Measurements from ENCODE around the gene ELOB.

ELOB gene

GRCh38 chr16:2821487-2822157, 44.5 kb upstream of the ELOB start:
- Histone ChIP-seq H3K27me3 (replicated peaks in 2 of 5; ENCODE audit: control insufficient read depth in 4 of 5, insufficient read depth in 5 of 5, low read length in 4 of 5) (no peaks in the 10 kb centered on the region), H3K4me1 (ENCODE audit: control extremely low read depth in 1 of 4, control insufficient read depth in 4 of 4, insufficient read depth in 4 of 4, low read length in 3 of 4) (no peaks in the 10 kb centered on the region), H3K4me3 (ENCODE audit: control insufficient read depth in 1 of 7, extremely low read depth in 1 of 7, insufficient read depth in 4 of 7, low read depth in 2 of 7, low read length in 6 of 7) (no peak overlapping the region), H3K36me3 (ENCODE audit: control insufficient read depth in 4 of 4, insufficient read depth in 4 of 4, low read length in 3 of 4) (no peaks in the 10 kb centered on the region), H3K9me3 (ENCODE audit: control extremely low read depth in 1 of 5, control insufficient read depth in 4 of 5, insufficient read depth in 2 of 5, low read depth in 1 of 5, low read length in 4 of 5) (no peaks in the 10 kb centered on the region), H3K27ac (ENCODE audit: insufficient read depth in 1 of 2, low read depth in 1 of 2, low read length in 2 of 2, poor library complexity in 1 of 2, severe bottlenecking in 2 of 2) (no peak overlapping the region)
- DNase-seq: no peak
- CTCF ChIA-PET: interaction anchor here (1.0 to 3.5 kb wide), 3 partner anchors 10 to 99 kb away, joined by 3 to 16 read pairs (median 4); no protein-coding TSS in a partner anchor
- 92% methylated on average over 7 of the region's 9 CpGs for WGBS (ENCODE audit: insufficient coverage)
- POLR2A ChIA-PET: no interaction called here

GRCh38 chr16:2820836-2821486, 43.9 kb upstream of the ELOB start:
- Histone ChIP-seq H3K27ac (ENCODE audit: insufficient read depth in 1 of 2, low read depth in 1 of 2, low read length in 2 of 2, poor library complexity in 1 of 2, severe bottlenecking in 2 of 2) (no peak overlapping the region), H3K4me1 (ENCODE audit: control extremely low read depth in 1 of 4, control insufficient read depth in 4 of 4, insufficient read depth in 4 of 4, low read length in 3 of 4) (no peaks in the 10 kb centered on the region), H3K27me3 (replicated peaks in 2 of 5; ENCODE audit: control insufficient read depth in 4 of 5, insufficient read depth in 5 of 5, low read length in 4 of 5) (no peaks in the 10 kb centered on the region), H3K9me3 (ENCODE audit: control extremely low read depth in 1 of 5, control insufficient read depth in 4 of 5, insufficient read depth in 2 of 5, low read depth in 1 of 5, low read length in 4 of 5) (no peaks in the 10 kb centered on the region), H3K36me3 (ENCODE audit: control insufficient read depth in 4 of 4, insufficient read depth in 4 of 4, low read length in 3 of 4) (no peaks in the 10 kb centered on the region), H3K4me3 (ENCODE audit: control insufficient read depth in 1 of 7, extremely low read depth in 1 of 7, insufficient read depth in 4 of 7, low read depth in 2 of 7, low read length in 6 of 7) (no peak overlapping the region)
- no peak for DNase-seq
- ChIA-PET CTCF (interaction anchor here (1.0 to 3.5 kb wide), 3 partner anchors 18 to 135 kb away, joined by 3 to 16 read pairs (median 3); no protein-coding TSS in a partner anchor), POLR2A (no interaction called here)
- WGBS (ENCODE audit: insufficient coverage): 94% methylated on average over 12 of the region's 14 CpGs

GRCh38 chr16:2819939-2820835, 43.1 kb upstream of the ELOB start:
- no peak for DNase-seq
- Histone ChIP-seq H3K9me3 (ENCODE audit: control extremely low read depth in 1 of 5, control insufficient read depth in 4 of 5, insufficient read depth in 2 of 5, low read depth in 1 of 5, low read length in 4 of 5) (no peaks in the 10 kb centered on the region), H3K27me3 (replicated peaks in 2 of 5; ENCODE audit: control insufficient read depth in 4 of 5, insufficient read depth in 5 of 5, low read length in 4 of 5) (no peaks in the 10 kb centered on the region), H3K27ac (ENCODE audit: insufficient read depth in 1 of 2, low read depth in 1 of 2, low read length in 2 of 2, poor library complexity in 1 of 2, severe bottlenecking in 2 of 2) (no peak overlapping the region), H3K4me3 (ENCODE audit: control insufficient read depth in 1 of 7, extremely low read depth in 1 of 7, insufficient read depth in 4 of 7, low read depth in 2 of 7, low read length in 6 of 7) (no peak overlapping the region), H3K4me1 (ENCODE audit: control extremely low read depth in 1 of 4, control insufficient read depth in 4 of 4, insufficient read depth in 4 of 4, low read length in 3 of 4) (no peaks in the 10 kb centered on the region), H3K36me3 (ENCODE audit: control insufficient read depth in 4 of 4, insufficient read depth in 4 of 4, low read length in 3 of 4) (no peaks in the 10 kb centered on the region)
- CTCF ChIA-PET: interaction anchor here (1.6 kb wide), 1 partner anchor 136 kb away, joined by 3 read pairs; no protein-coding TSS in a partner anchor
- POLR2A ChIA-PET: no interaction called here
- 90% methylated on average over 13 of the region's 17 CpGs for WGBS (ENCODE audit: insufficient coverage)

GRCh38 chr16:2819179-2819938, 42.3 kb upstream of the ELOB start:
- Histone ChIP-seq H3K9me3 (ENCODE audit: control extremely low read depth in 1 of 5, control insufficient read depth in 4 of 5, insufficient read depth in 2 of 5, low read depth in 1 of 5, low read length in 4 of 5) (no peaks in the 10 kb centered on the region), H3K27ac (ENCODE audit: insufficient read depth in 1 of 2, low read depth in 1 of 2, low read length in 2 of 2, poor library complexity in 1 of 2, severe bottlenecking in 2 of 2) (no peak overlapping the region), H3K4me1 (ENCODE audit: control extremely low read depth in 1 of 4, control insufficient read depth in 4 of 4, insufficient read depth in 4 of 4, low read length in 3 of 4) (no peaks in the 10 kb centered on the region), H3K36me3 (ENCODE audit: control insufficient read depth in 4 of 4, insufficient read depth in 4 of 4, low read length in 3 of 4) (no peaks in the 10 kb centered on the region), H3K4me3 (ENCODE audit: control insufficient read depth in 1 of 7, extremely low read depth in 1 of 7, insufficient read depth in 4 of 7, low read depth in 2 of 7, low read length in 6 of 7) (no peak overlapping the region), H3K27me3 (replicated peaks in 2 of 5; ENCODE audit: control insufficient read depth in 4 of 5, insufficient read depth in 5 of 5, low read length in 4 of 5) (no peaks in the 10 kb centered on the region)
- ChIA-PET POLR2A (no interaction called here), CTCF (interaction anchor here (1.6 kb wide), 1 partner anchor 137 kb away, joined by 3 read pairs; no protein-coding TSS in a partner anchor)
- no peak for DNase-seq
- 96% methylated on average over 10 of the region's 18 CpGs for WGBS (ENCODE audit: insufficient coverage)

- Histone ChIP-seq H3K4me3 (ENCODE audit: control insufficient read depth in 1 of 7, extremely low read depth in 1 of 7, insufficient read depth in 4 of 7, low read depth in 2 of 7, low read length in 6 of 7) (no peak overlapping the region), H3K9me3 (ENCODE audit: control extremely low read depth in 1 of 5, control insufficient read depth in 4 of 5, insufficient read depth in 2 of 5, low read depth in 1 of 5, low read length in 4 of 5) (no peaks in the 10 kb centered on the region), H3K27ac (ENCODE audit: insufficient read depth in 1 of 2, low read depth in 1 of 2, low read length in 2 of 2, poor library complexity in 1 of 2, severe bottlenecking in 2 of 2) (no peak overlapping the region), H3K27me3 (replicated peaks in 2 of 5; ENCODE audit: control insufficient read depth in 4 of 5, insufficient read depth in 5 of 5, low read length in 4 of 5) (no peaks in the 10 kb centered on the region), H3K4me1 (ENCODE audit: control extremely low read depth in 1 of 4, control insufficient read depth in 4 of 4, insufficient read depth in 4 of 4, low read length in 3 of 4) (no peaks in the 10 kb centered on the region), H3K36me3 (ENCODE audit: control insufficient read depth in 4 of 4, insufficient read depth in 4 of 4, low read length in 3 of 4) (no peaks in the 10 kb centered on the region)
- ChIA-PET POLR2A (no interaction called here), CTCF (no interaction called here)
- no peak for DNase-seq
- WGBS (ENCODE audit: insufficient coverage): 98% methylated on average over 8 of the region's 10 CpGs
Observed at GRCh38 chr16:2818272-2818876, 41.3 kb upstream of the ELOB start.

GRCh38 chr16:2817340-2818271, 40.5 kb upstream of the ELOB start:
- DNase-seq: no peak
- H3K27me3 ChIP-seq (replicated peaks in 2 of 5; ENCODE audit: control insufficient read depth in 4 of 5, insufficient read depth in 5 of 5, low read length in 4 of 5): no peaks in the 10 kb centered on the region
- no peaks in the 10 kb centered on the region for H3K9me3 ChIP-seq (ENCODE audit: control extremely low read depth in 1 of 5, control insufficient read depth in 4 of 5, insufficient read depth in 2 of 5, low read depth in 1 of 5, low read length in 4 of 5)
- ChIA-PET CTCF (interaction anchor here (0.6 kb wide), 1 partner anchor 66 kb away, joined by 4 read pairs; no protein-coding TSS in a partner anchor), POLR2A (no interaction called here)
- WGBS (ENCODE audit: insufficient coverage): 77% methylated on average over 58 of the region's 68 CpGs
- no peaks in the 10 kb centered on the region for H3K36me3 ChIP-seq (ENCODE audit: control insufficient read depth in 4 of 4, insufficient read depth in 4 of 4, low read length in 3 of 4)
- no peak overlapping the region for H3K27ac ChIP-seq (ENCODE audit: insufficient read depth in 1 of 2, low read depth in 1 of 2, low read length in 2 of 2, poor library complexity in 1 of 2, severe bottlenecking in 2 of 2)
- no peaks in the 10 kb centered on the region for H3K4me1 ChIP-seq (ENCODE audit: control extremely low read depth in 1 of 4, control insufficient read depth in 4 of 4, insufficient read depth in 4 of 4, low read length in 3 of 4)
- peak overlapping the region in 3 of 7 experiments; percentile 11 to 33 (median 22) for H3K4me3 ChIP-seq (ENCODE audit: control insufficient read depth in 1 of 7, extremely low read depth in 1 of 7, insufficient read depth in 4 of 7, low read depth in 2 of 7, low read length in 6 of 7)

Data from common myeloid progenitor, CD34-positive (primary cell).